NT2/D1 (cell line): Measurements from ENCODE around the gene CACNA1E.
"Not testable (repeated sequence)": the region's sequence is repeated elsewhere in the genome, so short reads cannot be mapped to it uniquely, and the experiment has no call there.

Experiments used
- DNase-seq: peaks from one replicate; pipeline ENCODE4 v3.0.0-alpha.2; 2011; ENCODE audit warnings: low read depth, low spot score
- H3K27me3 ChIP-seq: 2 replicates; pipeline ENCODE4 v1.6.0; 2011; ENCODE audit warnings: mild to moderate bottlenecking; ENCODE audit not compliant: insufficient read length, insufficient read depth
- H3K36me3 ChIP-seq: 2 replicates; pipeline ENCODE4 v1.6.1; 2011; ENCODE audit warnings: mild to moderate bottlenecking, low read length, mixed read lengths; ENCODE audit not compliant: insufficient read depth, insufficient read length
- H3K4me1 ChIP-seq: 2 replicates; pipeline ENCODE4 v1.5.1; 2011; ENCODE audit not compliant: insufficient read depth, insufficient read length
- H3K4me3 ChIP-seq: 2 replicates; pipeline ENCODE4 v1.5.1; 2011; ENCODE audit warnings: low read depth; ENCODE audit not compliant: insufficient read length
- H3K9ac ChIP-seq: 2 replicates; pipeline ENCODE4 v1.6.0; 2011; ENCODE audit warnings: low read depth; ENCODE audit not compliant: insufficient read length
- H3K9me3 ChIP-seq: 2 replicates; pipeline ENCODE4 v1.5.1; 2011; ENCODE audit warnings: mild to moderate bottlenecking, low read length; ENCODE audit not compliant: insufficient read depth
- SUZ12 ChIP-seq: IDR thresholded peaks from 2 replicates; pipeline ENCODE4 v1.6.1; 2011; ENCODE audit not compliant: insufficient read length, insufficient read depth; ENCODE audit errors: extremely low read depth
- YY1 ChIP-seq: IDR thresholded peaks from 2 replicates; pipeline ENCODE4 v1.6.1; 2011; ENCODE audit not compliant: insufficient read length, insufficient read depth
- ZNF274 ChIP-seq: IDR thresholded peaks from 2 replicates; pipeline ENCODE4 v1.6.1; 2011; ENCODE audit warnings: mild to moderate bottlenecking, low read depth, low read length

Gene CACNA1E

GRCh38 chr1:181818459-181818858 lies 335.1 kb downstream of the CACNA1E start:
- Histone ChIP-seq H3K4me3 (no peak overlapping the region), H3K36me3 (no peaks in the 10 kb centered on the region), H3K4me1 (no peaks in the 10 kb centered on the region), H3K27me3 (no peaks in the 10 kb centered on the region), H3K9ac (no peak overlapping the region), H3K9me3 (no peaks in the 10 kb centered on the region)
- DNase-seq: no peak
- TF ChIP-seq YY1 (no peak), SUZ12 (no peak), ZNF274 (no peak)

DNA sequence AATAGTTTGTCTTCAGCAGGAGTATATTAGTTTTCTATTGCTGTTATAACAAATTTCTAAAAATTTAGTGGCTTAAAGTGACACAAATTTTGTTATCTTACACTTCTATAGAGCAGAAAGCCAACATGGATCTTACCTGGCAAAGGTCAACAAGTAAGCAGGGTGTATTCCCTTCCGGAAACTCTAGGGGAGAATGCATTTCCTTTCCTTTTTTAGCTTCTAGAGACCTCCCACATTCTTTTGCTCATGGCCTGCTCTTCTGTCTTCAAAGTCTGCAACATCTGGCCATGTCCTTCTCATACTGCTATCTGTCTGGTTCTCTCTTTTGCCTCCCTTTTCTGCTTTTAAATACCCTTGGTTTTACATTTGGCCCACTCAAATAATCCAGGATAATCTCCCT lies 335.6 kb downstream of the CACNA1E start:
- no peak for DNase-seq
- H3K9me3 ChIP-seq: no peaks in the 10 kb centered on the region
- H3K27me3 ChIP-seq: no peaks in the 10 kb centered on the region
- H3K4me3 ChIP-seq: no peak overlapping the region
- no peaks in the 10 kb centered on the region for H3K36me3 ChIP-seq
- H3K9ac ChIP-seq: no peak overlapping the region
- TF ChIP-seq SUZ12: no peak
- no peak for TF ChIP-seq YY1
- no peaks in the 10 kb centered on the region for H3K4me1 ChIP-seq

GRCh38 chr1:181821701-181822100 lies 338.4 kb downstream of the CACNA1E start:
- Histone ChIP-seq H3K9ac (no peak overlapping the region), H3K27me3 (no peaks in the 10 kb centered on the region), H3K36me3 (no peaks in the 10 kb centered on the region), H3K4me1 (no peaks in the 10 kb centered on the region), H3K4me3 (no peak overlapping the region), H3K9me3 (peaks cover 3% of the 10 kb centered on the region; the same call in 1 of the 2 replicates)
- no peak for DNase-seq
- TF ChIP-seq SUZ12 (no peak), ZNF274 (no peak), YY1 (no peak)

- peaks cover 38% of the 10 kb centered on the region for H3K9me3 ChIP-seq
- not testable (repeated sequence) for H3K4me3 ChIP-seq, H3K4me1 ChIP-seq, H3K27me3 ChIP-seq, H3K9ac ChIP-seq, H3K36me3 ChIP-seq, DNase-seq
Observed at GRCh38 chr1:181832173-181832880, 349.0 kb downstream of the CACNA1E start.

DNA sequence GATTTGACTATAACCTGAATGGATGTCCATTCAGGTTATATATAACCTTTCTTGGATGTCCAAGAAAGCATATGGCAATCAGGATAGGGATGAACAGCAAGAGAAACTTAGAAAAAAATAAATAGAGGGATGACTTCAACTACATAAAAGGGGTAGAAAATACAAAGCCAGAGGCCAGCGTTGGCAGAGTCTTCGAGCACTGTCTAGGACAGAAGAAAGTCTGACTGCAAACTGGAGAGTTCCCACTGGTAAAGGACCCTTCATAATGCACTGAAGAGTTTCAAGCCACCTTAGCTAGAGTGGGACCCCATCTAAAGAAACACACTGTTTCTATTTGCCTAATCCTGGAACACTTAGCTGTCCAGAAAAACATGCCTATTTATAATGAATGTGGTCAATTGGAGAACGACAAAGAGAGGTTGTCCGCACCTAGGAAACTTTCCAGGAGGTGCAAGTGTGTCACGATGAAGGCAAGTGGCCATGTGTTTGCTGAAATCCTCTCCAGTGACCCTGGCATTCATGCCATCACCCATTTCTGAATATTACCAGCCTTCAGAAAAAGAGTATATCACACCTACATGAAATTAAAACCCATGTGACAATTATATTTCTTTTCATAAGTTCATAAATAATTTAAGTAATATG lies 362.8 kb downstream of the CACNA1E start:
- no peaks in the 10 kb centered on the region for H3K4me1 ChIP-seq
- TF ChIP-seq ZNF274: no peak
- TF ChIP-seq SUZ12: no peak
- no peak for TF ChIP-seq YY1
- no peaks in the 10 kb centered on the region for H3K9me3 ChIP-seq
- no peak for DNase-seq
- H3K27me3 ChIP-seq: no peaks in the 10 kb centered on the region
- no peaks in the 10 kb centered on the region for H3K36me3 ChIP-seq
- H3K4me3 ChIP-seq: no peak overlapping the region
- no peak overlapping the region for H3K9ac ChIP-seq

DNA sequence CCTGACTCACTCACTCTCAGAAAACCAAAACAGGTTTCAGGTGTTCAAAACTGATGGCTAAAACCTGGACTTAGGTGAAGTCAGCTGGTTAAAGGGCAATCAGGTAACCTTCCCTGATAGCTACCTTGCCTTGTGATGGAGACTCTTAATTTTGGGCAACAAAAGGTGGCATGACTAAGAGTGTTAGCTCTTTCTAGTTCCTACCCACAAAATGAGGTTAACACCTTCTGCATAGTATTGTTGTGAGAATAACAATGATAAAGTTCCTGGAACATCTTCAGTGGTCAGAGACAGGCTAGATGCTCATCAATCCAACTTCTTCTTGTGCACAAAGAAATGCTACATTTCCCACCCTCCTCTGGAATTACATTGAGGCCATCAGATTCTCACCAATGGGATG lies 363.4 kb downstream of the CACNA1E start:
- TF ChIP-seq ZNF274 (no peak), SUZ12 (no peak), YY1 (no peak)
- no peaks in the 10 kb centered on the region for H3K9me3 ChIP-seq
- no peak for DNase-seq
- H3K4me1 ChIP-seq: no peaks in the 10 kb centered on the region
- H3K4me3 ChIP-seq: no peak overlapping the region
- no peaks in the 10 kb centered on the region for H3K36me3 ChIP-seq
- no peaks in the 10 kb centered on the region for H3K27me3 ChIP-seq
- no peak overlapping the region for H3K9ac ChIP-seq

- no peak for TF ChIP-seq ZNF274
- TF ChIP-seq SUZ12: no peak
- no peak for TF ChIP-seq YY1
- no peak for DNase-seq
- Histone ChIP-seq H3K9ac (no peak overlapping the region), H3K27me3 (no peaks in the 10 kb centered on the region), H3K9me3 (no peaks in the 10 kb centered on the region), H3K36me3 (no peaks in the 10 kb centered on the region), H3K4me3 (no peak overlapping the region), H3K4me1 (no peaks in the 10 kb centered on the region)
Observed at GRCh38 chr1:181849071-181849470, 365.8 kb downstream of the CACNA1E start.

DNA sequence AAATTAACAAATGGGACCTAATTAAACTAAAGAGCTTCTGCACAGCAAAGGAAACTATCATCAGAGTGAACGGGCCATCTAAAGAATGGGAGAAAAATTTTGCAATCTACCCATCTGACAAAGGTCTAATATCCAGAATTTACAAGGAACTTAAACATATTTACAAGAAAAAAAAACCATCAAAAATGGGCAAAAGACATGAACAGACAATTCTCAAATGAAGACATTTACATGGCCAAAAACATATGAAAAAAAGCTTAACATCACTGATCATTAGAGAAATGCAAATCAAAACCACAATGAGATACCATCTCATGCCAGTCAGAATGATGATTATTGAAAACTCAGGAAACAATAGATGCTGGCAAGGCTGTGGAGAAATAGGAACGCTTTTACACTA lies 370.9 kb downstream of the CACNA1E start:
- H3K4me3 ChIP-seq, H3K9me3 ChIP-seq, H3K4me1 ChIP-seq, H3K27me3 ChIP-seq, H3K36me3 ChIP-seq, DNase-seq, H3K9ac ChIP-seq: not testable (repeated sequence)
